MM.1S (cell line): ENCODE results near the gene ABTB2.

Source experiments
- DNase-seq: peaks from one replicate; pipeline ENCODE4 v3.0.0-alpha.2; 2015
- H2AFZ ChIP-seq: fragments of 300-600 bp; sonication (generic); 2 replicates; pipeline ENCODE4 v1.6.0; 2016; ENCODE audit warnings: antibody characterized with exemption, low read length
- H3F3A ChIP-seq: fragments of 300-600 bp; sonication (generic); 2 replicates; pipeline ENCODE4 v1.6.1; 2016; ENCODE audit warnings: mild to moderate bottlenecking, antibody characterized with exemption, low read length, moderate library complexity, mixed read lengths; ENCODE audit not compliant: insufficient read depth
- H3K27ac ChIP-seq: fragments of 300-600 bp; sonication (generic); 2 replicates; pipeline ENCODE4 v1.5.1; 2016; ENCODE audit warnings: mild to moderate bottlenecking, low read length
- H3K27me3 ChIP-seq: fragments of 300-600 bp; sonication (generic); replicated peaks from 2 replicates; pipeline ENCODE4 v1.6.0; 2016; ENCODE audit warnings: low read length; ENCODE audit not compliant: insufficient read depth
- H3K36me3 ChIP-seq: fragments of 300-600 bp; sonication (generic); replicated peaks from 2 replicates; pipeline ENCODE4 v1.6.1; 2016; ENCODE audit warnings: mild to moderate bottlenecking, low read length, mixed read lengths; ENCODE audit not compliant: insufficient read depth
- H3K4me1 ChIP-seq: fragments of 300-600 bp; sonication (generic); 2 replicates; pipeline ENCODE4 v1.6.1; 2016; ENCODE audit warnings: low read length, mixed read lengths
- H3K4me2 ChIP-seq: fragments of 300-600 bp; sonication (generic); 2 replicates; pipeline ENCODE4 v1.6.0; 2016; ENCODE audit warnings: low read depth, low read length
- H3K4me3 ChIP-seq: fragments of 300-600 bp; sonication (generic); 2 replicates; pipeline ENCODE4 v1.5.1; 2016; ENCODE audit warnings: low read length, mixed read lengths
- H3K79me2 ChIP-seq: fragments of 300-600 bp; sonication (generic); 2 replicates; pipeline ENCODE4 v1.6.1; 2016; ENCODE audit warnings: mixed run types, low read length, mixed read lengths
- H3K9ac ChIP-seq: fragments of 300-600 bp; sonication (generic); 2 replicates; pipeline ENCODE4 v1.6.1; 2016; ENCODE audit warnings: low read length, mixed read lengths
- H3K9me2 ChIP-seq: fragments of 300-600 bp; sonication (generic); replicated peaks from 2 replicates; pipeline ENCODE4 v1.6.1; 2016; ENCODE audit warnings: mild to moderate bottlenecking, low read length, mixed read lengths; ENCODE audit not compliant: insufficient read depth
- H3K9me3 ChIP-seq: fragments of 300-600 bp; sonication (generic); replicated peaks from 2 replicates; pipeline ENCODE4 v1.6.1; 2016; ENCODE audit warnings: mild to moderate bottlenecking, low read length, mixed read lengths; ENCODE audit not compliant: insufficient read depth
- H4K20me1 ChIP-seq: fragments of 300-600 bp; sonication (generic); 2 replicates; pipeline ENCODE4 v1.6.1; 2016; ENCODE audit warnings: mild to moderate bottlenecking, low read length, moderate library complexity, mixed read lengths; ENCODE audit not compliant: insufficient read depth
- CTCF ChIP-seq: fragments of 300-600 bp; sonication (generic); IDR thresholded peaks from 2 replicates; pipeline ENCODE4 v1.5.1; 2016; ENCODE audit warnings: antibody characterized with exemption, low read length, mixed read lengths
- EZH2 ChIP-seq: fragments of 300-600 bp; sonication (generic); optimal IDR thresholded peaks from 2 replicates; pipeline ENCODE3; 2017; ENCODE audit warnings: low read depth, mild to moderate bottlenecking, antibody characterized with exemption, low read length, mixed read lengths
- EZH2phosphoT487 ChIP-seq: fragments of 300-600 bp; sonication (generic); IDR thresholded peaks from 2 replicates; pipeline ENCODE4 v1.6.1; 2018; ENCODE audit warnings: antibody characterized with exemption, low read length

ABTB2 gene

GRCh38 chr11:34263441-34264091 is 94.2 kb downstream of the ABTB2 start:
- no peaks in the 10 kb centered on the region for H4K20me1 ChIP-seq
- no peaks in the 10 kb centered on the region for H3K27me3 ChIP-seq
- no peak overlapping the region for H2AFZ ChIP-seq
- H3K9me2 ChIP-seq = no peaks in the 10 kb centered on the region
- no peaks in the 10 kb centered on the region for H3K36me3 ChIP-seq
- H3K27ac ChIP-seq = no peak overlapping the region
- no peak overlapping the region for H3K9ac ChIP-seq
- TF ChIP-seq EZH2phosphoT487 (no peak), EZH2 (no peak), CTCF (no peak)
- no peaks in the 10 kb centered on the region for H3K79me2 ChIP-seq
- no peak overlapping the region for H3K4me3 ChIP-seq
- DNase-seq = no peak
- no peaks in the 10 kb centered on the region for H3K4me1 ChIP-seq
- H3F3A ChIP-seq = no peaks in the 10 kb centered on the region
- H3K9me3 ChIP-seq = no peaks in the 10 kb centered on the region
- H3K4me2 ChIP-seq = no peak overlapping the region

GRCh38 chr11:34262531-34263081 is 95.2 kb downstream of the ABTB2 start:
- no peaks in the 10 kb centered on the region for H3K27me3 ChIP-seq
- no peaks in the 10 kb centered on the region for H3F3A ChIP-seq
- H3K9me3 ChIP-seq = no peaks in the 10 kb centered on the region
- no peak overlapping the region for H3K27ac ChIP-seq
- TF ChIP-seq EZH2 (no peak), EZH2phosphoT487 (no peak), CTCF (no peak)
- H3K36me3 ChIP-seq = no peaks in the 10 kb centered on the region
- no peak overlapping the region for H3K4me3 ChIP-seq
- DNase-seq = no peak
- H3K4me2 ChIP-seq = no peak overlapping the region
- H3K9me2 ChIP-seq = no peaks in the 10 kb centered on the region
- H3K4me1 ChIP-seq = no peaks in the 10 kb centered on the region
- no peaks in the 10 kb centered on the region for H4K20me1 ChIP-seq
- H3K79me2 ChIP-seq = no peaks in the 10 kb centered on the region
- no peak overlapping the region for H2AFZ ChIP-seq
- no peak overlapping the region for H3K9ac ChIP-seq

DNA sequence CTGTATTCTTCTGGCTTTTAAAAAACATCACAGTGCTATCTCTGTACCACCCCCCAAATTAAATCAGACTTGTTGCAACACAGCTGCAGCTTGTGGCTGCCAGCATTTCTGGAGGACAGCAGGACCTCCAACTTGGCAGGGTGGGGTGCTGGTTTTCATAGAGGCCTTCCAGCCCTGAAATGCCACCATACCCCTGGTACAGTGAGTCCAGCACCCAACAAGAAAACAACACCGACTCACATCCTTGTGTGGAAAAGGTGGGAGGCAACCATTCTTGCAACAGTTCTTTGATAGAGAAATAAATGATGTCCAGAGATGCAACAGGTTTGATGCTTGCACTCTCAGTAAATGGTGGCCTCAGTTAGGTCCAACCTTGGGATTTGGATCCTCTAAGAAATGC is 96.0 kb downstream of the ABTB2 start:
- no peak overlapping the region for H2AFZ ChIP-seq

More for the DNA sequence above, 96.0 kb downstream of the ABTB2 start:
- H3K27me3 ChIP-seq = no peaks in the 10 kb centered on the region
- H3K9me2 ChIP-seq = no peaks in the 10 kb centered on the region
- H3K27ac ChIP-seq = no peak overlapping the region
- H3K36me3 ChIP-seq = no peaks in the 10 kb centered on the region
- H3K4me2 ChIP-seq = no peak overlapping the region
- no peaks in the 10 kb centered on the region for H3K9me3 ChIP-seq
- H3K79me2 ChIP-seq = no peaks in the 10 kb centered on the region
- no peak for TF ChIP-seq EZH2phosphoT487
- TF ChIP-seq EZH2 = no peak
- TF ChIP-seq CTCF = no peak
- H3K4me3 ChIP-seq = no peak overlapping the region
- no peaks in the 10 kb centered on the region for H3F3A ChIP-seq
- no peak for DNase-seq
- H4K20me1 ChIP-seq = no peaks in the 10 kb centered on the region
- H3K4me1 ChIP-seq = no peaks in the 10 kb centered on the region
- H3K9ac ChIP-seq = no peak overlapping the region
